Loucy (cell line): Measurements from ENCODE around the gene NRN1.

Source experiments
- H2AFZ ChIP-seq: fragments of 200-600 bp; sonication (generic); 2 replicates; pipeline ENCODE4 v1.6.0; 2016; ENCODE audit warnings: antibody characterized with exemption, mild to moderate bottlenecking, low read length, moderate library complexity
- H3F3A ChIP-seq: fragments of 200-600 bp; 2 replicates; pipeline ENCODE4 v1.6.0; 2016; ENCODE audit warnings: antibody characterized with exemption, low read depth, mild to moderate bottlenecking
- H3K27me3 ChIP-seq: fragments of 200-600 bp; sonication (generic); 2 replicates; pipeline ENCODE4 v1.6.1; 2014; ENCODE audit warnings: low read length, mild to moderate bottlenecking; ENCODE audit not compliant: insufficient read depth, poor library complexity, severe bottlenecking
- H3K36me3 ChIP-seq: fragments of 200-600 bp; sonication (generic); 2 replicates; pipeline ENCODE4 v1.6.1; 2016; ENCODE audit warnings: low read length; ENCODE audit not compliant: insufficient read depth
- H3K4me1 ChIP-seq: fragments of 200-600 bp; sonication (generic); 2 replicates; pipeline ENCODE4 v1.5.1; 2014; ENCODE audit warnings: low read length, mild to moderate bottlenecking; ENCODE audit not compliant: insufficient read depth, poor library complexity, severe bottlenecking
- H3K4me2 ChIP-seq: fragments of 200-600 bp; sonication (generic); 2 replicates; pipeline ENCODE4 v1.6.0; 2014; ENCODE audit warnings: antibody characterized with exemption, low read length, low read depth, mild to moderate bottlenecking; ENCODE audit not compliant: poor library complexity, severe bottlenecking
- H3K4me3 ChIP-seq: fragments of 200-600 bp; sonication (generic); 2 replicates; pipeline ENCODE4 v1.5.1; 2014; ENCODE audit warnings: low read length, mild to moderate bottlenecking, mixed read lengths; ENCODE audit not compliant: poor library complexity, severe bottlenecking
- H3K79me2 ChIP-seq: fragments of 200-600 bp; sonication (generic); 2 replicates; pipeline ENCODE4 v1.6.1; 2014; ENCODE audit warnings: low read length; ENCODE audit not compliant: insufficient read depth
- H3K9ac ChIP-seq: fragments of 200-600 bp; sonication (generic); 2 replicates; pipeline ENCODE4 v1.6.0; 2014; ENCODE audit warnings: mild to moderate bottlenecking, low read depth, low read length, moderate library complexity; ENCODE audit not compliant: poor library complexity, severe bottlenecking
- H3K9me2 ChIP-seq: fragments of 200-600 bp; sonication (generic); replicated peaks from 2 replicates; pipeline ENCODE4 v1.6.1; 2016; ENCODE audit warnings: low read depth, low read length, mixed read lengths
- H3K9me3 ChIP-seq: fragments of 200-600 bp; sonication (generic); 2 replicates; pipeline ENCODE4 v1.6.1; 2014; ENCODE audit warnings: mild to moderate bottlenecking, antibody characterized with exemption, low read length, low read depth; ENCODE audit not compliant: insufficient read depth
- H4K20me1 ChIP-seq: fragments of 200-600 bp; sonication (generic); 2 replicates; pipeline ENCODE4 v1.6.0; 2014; ENCODE audit warnings: antibody characterized with exemption, low read length, mild to moderate bottlenecking; ENCODE audit not compliant: insufficient read depth, poor library complexity, severe bottlenecking
- CTCF ChIP-seq: fragments of 200-600 bp; sonication (generic); conservative IDR thresholded peaks from 2 replicates; pipeline ENCODE4 v1.5.1; 2014; ENCODE audit warnings: mild to moderate bottlenecking, antibody characterized with exemption, low read length
- EZH2phosphoT487 ChIP-seq: fragments of 200-600 bp; IDR thresholded peaks from 2 replicates; pipeline ENCODE4 v1.6.1; 2018; ENCODE audit warnings: antibody characterized with exemption, mild to moderate bottlenecking, moderate library complexity, borderline replicate concordance

Gene NRN1

DNA sequence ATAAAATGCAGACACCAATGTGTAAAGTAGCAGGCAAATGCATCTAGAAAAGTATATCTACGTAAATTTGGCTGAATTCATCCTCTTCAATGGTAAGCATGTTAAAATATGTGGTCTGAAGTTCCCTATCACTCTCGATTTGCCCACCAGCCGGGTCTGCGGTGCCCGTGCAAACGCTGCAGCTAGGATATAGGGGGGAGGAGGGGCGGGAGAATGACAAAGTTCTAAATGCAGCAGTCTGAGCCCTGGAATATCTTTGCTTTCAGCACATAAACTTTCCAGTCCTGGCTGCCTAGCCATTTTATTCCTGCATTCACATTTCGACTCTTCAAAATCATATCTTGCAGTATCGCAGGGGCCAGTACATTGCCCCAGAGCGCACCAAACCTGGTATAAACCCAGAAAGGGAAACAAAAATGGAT is 708 bp downstream of the NRN1 start:
- Histone ChIP-seq H3K36me3 (no peaks in the 10 kb centered on the region), H3K9me2 (no peaks in the 10 kb centered on the region), H3F3A (no peaks in the 10 kb centered on the region), H3K79me2 (no peaks in the 10 kb centered on the region), H4K20me1 (no peaks in the 10 kb centered on the region), H2AFZ (no peak overlapping the region), H3K4me2 (no peak overlapping the region), H3K27me3 (no peaks in the 10 kb centered on the region), H3K4me1 (no peaks in the 10 kb centered on the region), H3K4me3 (no peak overlapping the region), H3K9ac (no peak overlapping the region), H3K9me3 (no peaks in the 10 kb centered on the region)
- no peak for TF ChIP-seq CTCF

DNA sequence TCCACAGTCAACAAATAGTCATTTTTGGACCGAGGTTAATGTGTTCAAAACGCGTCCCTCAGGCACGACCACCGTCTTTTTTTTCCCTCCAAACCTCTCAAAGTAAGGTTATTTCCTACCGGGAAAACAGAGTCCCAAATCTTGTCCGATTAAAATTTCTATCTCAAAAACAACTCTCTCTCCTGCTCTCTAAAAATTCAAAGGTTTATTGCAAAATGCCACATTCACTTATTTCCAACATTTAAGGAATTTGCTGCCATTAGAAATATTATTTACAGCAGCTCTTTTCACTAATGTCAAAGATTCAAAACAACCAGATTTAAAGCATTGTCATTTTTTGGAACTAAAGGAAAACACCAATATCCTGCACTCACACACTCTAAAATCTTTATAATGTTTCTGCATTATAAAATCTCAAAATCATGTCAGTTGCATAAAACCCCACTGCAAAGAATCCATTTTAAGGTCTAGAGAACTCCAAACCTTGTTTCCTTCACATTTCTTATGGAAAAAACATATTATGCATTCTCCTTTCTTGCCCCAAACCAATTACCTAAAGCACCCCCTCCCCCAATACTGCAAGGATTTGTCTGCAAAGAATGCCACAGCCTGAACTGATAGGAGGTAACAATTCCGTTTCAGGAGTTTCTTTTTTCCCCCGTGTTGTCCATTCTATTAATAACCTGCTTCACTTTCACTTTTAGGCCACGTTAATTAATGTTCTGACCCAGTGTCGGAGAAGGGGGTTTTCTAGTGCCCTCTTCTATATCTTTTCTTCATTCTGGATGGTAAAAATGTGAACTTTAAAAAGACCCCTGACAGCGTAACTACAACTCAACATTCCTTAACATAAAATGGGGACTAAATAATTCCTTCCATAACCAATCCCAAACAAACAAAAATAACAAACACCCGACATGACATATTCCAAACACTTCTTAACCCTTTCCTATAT is 1.4 kb downstream of the NRN1 start:
- Histone ChIP-seq H3K4me3 (no peak overlapping the region), H3K9ac (no peak overlapping the region), H3K4me1 (no peaks in the 10 kb centered on the region), H3K27me3 (no peaks in the 10 kb centered on the region), H2AFZ (no peak overlapping the region), H3K36me3 (no peaks in the 10 kb centered on the region), H3K4me2 (no peak overlapping the region), H3K9me2 (no peaks in the 10 kb centered on the region), H3K9me3 (no peaks in the 10 kb centered on the region), H4K20me1 (no peaks in the 10 kb centered on the region), H3F3A (no peaks in the 10 kb centered on the region), H3K79me2 (no peaks in the 10 kb centered on the region)
- no peak for TF ChIP-seq CTCF
- TF ChIP-seq EZH2phosphoT487: no peak

GRCh38 chr6:6004390-6004995 is 2.2 kb downstream of the NRN1 start:
- Histone ChIP-seq H3K4me1 (no peaks in the 10 kb centered on the region), H3K9me3 (no peaks in the 10 kb centered on the region)
- TF ChIP-seq CTCF: no peak
- TF ChIP-seq EZH2phosphoT487: no peak

More at GRCh38 chr6:6004390-6004995, 2.2 kb downstream of the NRN1 start:
- no peaks in the 10 kb centered on the region for H4K20me1 ChIP-seq
- H3K9ac ChIP-seq: no peak overlapping the region
- no peak overlapping the region for H2AFZ ChIP-seq
- H3F3A ChIP-seq: no peaks in the 10 kb centered on the region
- no peak overlapping the region for H3K4me3 ChIP-seq
- H3K4me2 ChIP-seq: no peak overlapping the region
- H3K36me3 ChIP-seq: no peaks in the 10 kb centered on the region
- no peaks in the 10 kb centered on the region for H3K9me2 ChIP-seq
- no peaks in the 10 kb centered on the region for H3K27me3 ChIP-seq
- no peaks in the 10 kb centered on the region for H3K79me2 ChIP-seq
